ENCODE results near the gene FLT3.

FLT3 gene

GRCh38 chr13:27971236-27971645 lies 129.1 kb downstream of the FLT3 start:
- Histone ChIP-seq H3K4me1 (ENCODE audit: control insufficient read depth in 1 of 2, insufficient read depth in 1 of 2, low read depth in 1 of 2, low read length in 1 of 2) (peaks cover 2 to 4% of the 10 kb centered on the region in 2 experiments), H3K27me3 (peaks cover 100% of the 10 kb centered on the region), H3K27ac (no peak overlapping the region), H3K4me3 (ENCODE audit: low read depth in 1 of 2, low read length in 1 of 2) (no peak overlapping the region), H3K9me3 (no peaks in the 10 kb centered on the region), H3K36me3 (no peaks in the 10 kb centered on the region)
- TF ChIP-seq, protein P1, sequence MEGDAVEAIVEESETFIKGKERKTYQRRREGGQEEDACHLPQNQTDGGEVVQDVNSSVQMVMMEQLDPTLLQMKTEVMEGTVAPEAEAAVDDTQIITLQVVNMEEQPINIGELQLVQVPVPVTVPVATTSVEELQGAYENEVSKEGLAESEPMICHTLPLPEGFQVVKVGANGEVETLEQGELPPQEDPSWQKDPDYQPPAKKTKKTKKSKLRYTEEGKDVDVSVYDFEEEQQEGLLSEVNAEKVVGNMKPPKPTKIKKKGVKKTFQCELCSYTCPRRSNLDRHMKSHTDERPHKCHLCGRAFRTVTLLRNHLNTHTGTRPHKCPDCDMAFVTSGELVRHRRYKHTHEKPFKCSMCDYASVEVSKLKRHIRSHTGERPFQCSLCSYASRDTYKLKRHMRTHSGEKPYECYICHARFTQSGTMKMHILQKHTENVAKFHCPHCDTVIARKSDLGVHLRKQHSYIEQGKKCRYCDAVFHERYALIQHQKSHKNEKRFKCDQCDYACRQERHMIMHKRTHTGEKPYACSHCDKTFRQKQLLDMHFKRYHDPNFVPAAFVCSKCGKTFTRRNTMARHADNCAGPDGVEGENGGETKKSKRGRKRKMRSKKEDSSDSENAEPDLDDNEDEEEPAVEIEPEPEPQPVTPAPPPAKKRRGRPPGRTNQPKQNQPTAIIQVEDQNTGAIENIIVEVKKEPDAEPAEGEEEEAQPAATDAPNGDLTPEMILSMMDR (IDR thresholded peaks at IDR 0.05) = no peak

DNA sequence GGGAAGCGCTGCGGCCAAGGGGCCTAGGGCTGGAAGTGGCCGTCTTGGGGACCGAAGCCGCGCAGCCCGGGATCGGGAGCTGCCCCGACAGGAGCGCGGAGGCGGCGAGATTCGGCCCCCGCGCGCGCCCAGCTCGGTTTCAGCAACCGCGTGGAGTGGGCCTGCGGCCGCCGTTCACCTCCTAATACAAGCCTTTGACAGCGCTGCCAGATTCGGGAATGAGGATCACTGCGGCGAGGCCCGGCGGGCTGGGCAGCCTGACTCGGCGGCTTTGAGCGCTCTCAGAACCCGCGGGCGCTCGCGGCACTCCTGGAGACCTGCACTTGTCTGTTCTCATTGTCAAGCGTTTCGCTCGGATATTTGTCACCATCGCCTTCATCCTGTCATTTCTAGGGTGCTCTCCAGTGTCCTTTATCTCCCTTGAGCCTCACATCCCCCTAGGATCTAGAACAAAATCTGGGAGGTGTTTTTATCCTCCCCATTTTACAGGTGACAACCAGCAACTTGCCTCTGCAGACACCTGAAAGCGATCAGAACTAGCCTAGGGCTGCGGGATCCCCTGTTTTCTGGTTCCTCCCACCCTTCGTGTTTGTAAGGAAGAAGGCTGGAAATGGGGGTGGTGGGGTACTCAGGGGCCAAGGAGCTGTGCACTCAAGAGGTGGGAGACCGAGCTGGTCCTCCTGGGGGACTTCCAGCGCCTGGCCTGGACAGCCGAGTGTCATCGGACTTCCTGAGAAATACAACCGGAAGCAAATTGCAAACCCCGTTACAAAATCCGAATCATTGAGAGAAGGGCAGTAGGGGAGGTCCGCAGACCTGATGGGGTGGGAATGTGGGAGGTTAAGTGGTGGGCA lies 129.8 kb downstream of the FLT3 start:
- no peak overlapping the region for H3K27ac ChIP-seq
- no peaks in the 10 kb centered on the region for H3K9me3 ChIP-seq
- H3K27me3 ChIP-seq = peaks cover 100% of the 10 kb centered on the region
- TF ChIP-seq, protein P1 (IDR thresholded peaks at IDR 0.05) = no peak
- H3K4me1 ChIP-seq (ENCODE audit: control insufficient read depth in 1 of 2, insufficient read depth in 1 of 2, low read depth in 1 of 2, low read length in 1 of 2) = peaks cover 2 to 4% of the 10 kb centered on the region in 2 experiments
- no peak overlapping the region for H3K4me3 ChIP-seq (ENCODE audit: low read depth in 1 of 2, low read length in 1 of 2)
- H3K36me3 ChIP-seq = no peaks in the 10 kb centered on the region

DNA sequence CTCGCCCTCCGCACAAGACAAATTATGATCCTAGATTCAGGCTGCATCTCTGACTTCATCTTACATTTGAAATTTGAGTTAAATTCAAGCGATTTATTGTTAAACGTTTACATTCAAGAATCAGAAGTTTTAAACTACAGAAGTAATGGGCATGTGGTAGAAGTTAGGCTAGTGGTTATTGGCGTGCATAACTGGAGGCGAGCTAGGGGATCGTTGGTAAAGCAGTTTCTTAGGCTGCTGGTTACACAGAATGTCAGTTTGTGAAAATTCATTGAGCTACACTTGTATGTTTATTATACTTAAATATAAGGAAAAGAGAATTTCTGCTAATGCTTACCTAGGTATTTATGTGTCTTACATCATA lies 130.5 kb downstream of the FLT3 start:
- H3K27ac ChIP-seq = no peak overlapping the region
- peaks cover 2 to 4% of the 10 kb centered on the region in 2 experiments for H3K4me1 ChIP-seq (ENCODE audit: control insufficient read depth in 1 of 2, insufficient read depth in 1 of 2, low read depth in 1 of 2, low read length in 1 of 2)
- H3K4me3 ChIP-seq (ENCODE audit: low read depth in 1 of 2, low read length in 1 of 2) = no peak overlapping the region
- H3K36me3 ChIP-seq = no peaks in the 10 kb centered on the region
- TF ChIP-seq, protein P1 (IDR thresholded peaks at IDR 0.05) = no peak
- peaks cover 100% of the 10 kb centered on the region for H3K27me3 ChIP-seq
- no peaks in the 10 kb centered on the region for H3K9me3 ChIP-seq

GRCh38 chr13:27969082-27969865 lies 131.1 kb downstream of the FLT3 start, which contains the start of gene CDX2:
CDX2 (minus strand) TSS chr13:27969315; CDS start chr13:27969006, 309 bp downstream.
- TF ChIP-seq, protein P1 (IDR thresholded peaks at IDR 0.05) = no peak
- no peak within 1 kb of the TSS for H3K4me3 ChIP-seq (ENCODE audit: low read depth in 1 of 2, low read length in 1 of 2)

DNA sequence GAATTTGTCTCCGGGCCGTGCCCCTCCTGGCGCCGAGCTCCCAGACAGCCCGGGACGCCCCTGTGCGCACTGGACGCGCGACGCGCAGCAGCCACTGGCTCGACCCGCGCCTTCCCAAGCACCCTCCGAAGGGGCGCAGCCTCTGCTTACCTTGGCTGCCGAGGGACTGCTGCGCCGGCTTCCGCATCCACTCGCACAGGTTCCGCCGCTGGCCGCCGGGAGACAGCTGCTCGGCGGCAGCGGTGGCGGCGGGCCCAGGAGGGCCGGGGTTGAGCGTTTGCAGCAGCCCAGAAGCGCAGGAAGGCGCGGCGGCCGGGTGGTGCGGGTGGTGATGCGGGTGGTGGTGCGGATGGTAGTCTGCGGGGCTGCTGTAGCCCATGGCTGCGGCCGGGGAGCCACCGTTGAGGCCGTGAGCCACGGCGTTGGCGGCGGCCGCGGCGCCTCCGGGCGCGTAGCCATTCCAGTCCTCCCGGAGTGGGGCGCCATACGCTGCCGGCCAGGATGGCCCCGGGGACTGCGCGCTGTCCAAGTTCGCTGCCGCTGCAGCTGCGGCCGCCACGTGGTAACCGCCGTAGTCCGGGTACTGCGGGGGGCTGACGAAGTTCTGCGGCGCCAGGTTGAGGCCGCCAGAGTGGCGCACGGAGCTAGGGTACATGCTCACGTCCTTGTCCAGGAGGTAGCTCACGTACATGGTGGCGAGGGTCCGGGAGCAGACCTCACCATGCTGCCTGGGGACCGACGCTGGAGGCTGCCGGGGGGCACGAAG lies 131.9 kb downstream of the FLT3 start:
- TF ChIP-seq, protein P1 (IDR thresholded peaks at IDR 0.05) = no peak
- Histone ChIP-seq H3K36me3 (no peaks in the 10 kb centered on the region), H3K27me3 (peaks cover 100% of the 10 kb centered on the region), H3K27ac (no peak overlapping the region), H3K4me1 (ENCODE audit: control insufficient read depth in 1 of 2, insufficient read depth in 1 of 2, low read depth in 1 of 2, low read length in 1 of 2) (peaks cover 2 to 4% of the 10 kb centered on the region in 2 experiments), H3K9me3 (no peaks in the 10 kb centered on the region), H3K4me3 (ENCODE audit: low read depth in 1 of 2, low read length in 1 of 2) (no peak overlapping the region)

More at GRCh38 chr13:27969082-27969865, 131.1 kb downstream of the FLT3 start, which contains the start of gene CDX2:
- Histone ChIP-seq H3K4me1 (ENCODE audit: control insufficient read depth in 1 of 2, insufficient read depth in 1 of 2, low read depth in 1 of 2, low read length in 1 of 2) (peaks cover 2 to 4% of the 10 kb centered on the region in 2 experiments), H3K27me3 (peaks cover 100% of the 10 kb centered on the region), H3K36me3 (no peaks in the 10 kb centered on the region), H3K27ac (no peak within 1 kb of the TSS), H3K9me3 (no peaks in the 10 kb centered on the region)

Measured in neutrophil (primary cell).